Measurements from ENCODE around the gene CEBPZ.
"Not testable (repeated sequence)": the region's sequence is repeated elsewhere in the genome, so short reads cannot be mapped to it uniquely, and the experiment has no call there.

The CEBPZ gene

GRCh38 chr2:37219046-37219445 is 12.3 kb downstream of the CEBPZ start:
- no peak for DNase-seq (ENCODE audit: low read depth in 4 of 4, low spot score in 1 of 4)

- no peak for DNase-seq (ENCODE audit: low read depth in 4 of 4, low spot score in 1 of 4)
Observed at GRCh38 chr2:37215250-37215649, 16.1 kb downstream of the CEBPZ start.

- no peak for DNase-seq (ENCODE audit: low read depth in 4 of 4, low spot score in 1 of 4)
Observed at GRCh38 chr2:37211939-37212338, 19.5 kb downstream of the CEBPZ start.

GRCh38 chr2:37211212-37211611 is 20.2 kb downstream of the CEBPZ start:
- no peak for DNase-seq (ENCODE audit: low read depth in 4 of 4, low spot score in 1 of 4)

- DNase-seq (ENCODE audit: low read depth in 4 of 4, low spot score in 1 of 4): not testable (repeated sequence)
Observed at GRCh38 chr2:37206760-37207159, 24.6 kb downstream of the CEBPZ start.

GRCh38 chr2:37205689-37206341 is 25.6 kb downstream of the CEBPZ start:
- DNase-seq (ENCODE audit: low read depth in 4 of 4, low spot score in 1 of 4): no peak

GRCh38 chr2:37205071-37205661 is 26.2 kb downstream of the CEBPZ start:
- not testable (repeated sequence) for DNase-seq (ENCODE audit: low read depth in 4 of 4, low spot score in 1 of 4)

- DNase-seq (ENCODE audit: low read depth in 4 of 4, low spot score in 1 of 4): no peak
Observed at GRCh38 chr2:37203708-37204107, 27.7 kb downstream of the CEBPZ start.

GRCh38 chr2:37201766-37202165 is 29.6 kb downstream of the CEBPZ start:
- no peak for DNase-seq (ENCODE audit: low read depth in 4 of 4, low spot score in 1 of 4)

- no peak for DNase-seq (ENCODE audit: low read depth in 4 of 4, low spot score in 1 of 4)
Observed at GRCh38 chr2:37201208-37201607, 30.2 kb downstream of the CEBPZ start.

GRCh38 chr2:37198681-37199065 is 32.7 kb downstream of the CEBPZ start:
- DNase-seq (ENCODE audit: low read depth in 4 of 4, low spot score in 1 of 4): no peak

- peak; percentile 75 to 87 (median 82) for DNase-seq (ENCODE audit: low read depth in 4 of 4, low spot score in 1 of 4)
Observed at GRCh38 chr2:37196320-37197195, 34.8 kb downstream of the CEBPZ start, which contains the start of gene CEBPZOS. Gene CEBPZOS, plus strand, starts transcription at chr2:37196496. Its CDS starts 3,209 bp downstream, at chr2:37199705.

GRCh38 chr2:37195862-37196319 is 35.5 kb downstream of the CEBPZ start:
- not testable (repeated sequence) for DNase-seq (ENCODE audit: low read depth in 4 of 4, low spot score in 1 of 4)

- no peak for DNase-seq (ENCODE audit: low read depth in 4 of 4, low spot score in 1 of 4)
Observed at GRCh38 chr2:37192551-37192950, 38.8 kb downstream of the CEBPZ start.

GRCh38 chr2:37191747-37192146 is 39.6 kb downstream of the CEBPZ start:
- no peak for DNase-seq (ENCODE audit: low read depth in 4 of 4, low spot score in 1 of 4)

GRCh38 chr2:37191253-37191652 is 40.1 kb downstream of the CEBPZ start:
- DNase-seq (ENCODE audit: low read depth in 4 of 4, low spot score in 1 of 4): no peak

- no peak for DNase-seq (ENCODE audit: low read depth in 4 of 4, low spot score in 1 of 4)
Observed at GRCh38 chr2:37190290-37190689, 41.1 kb downstream of the CEBPZ start.

- no peak for DNase-seq (ENCODE audit: low read depth in 4 of 4, low spot score in 1 of 4)
Observed at GRCh38 chr2:37189452-37190153, 41.8 kb downstream of the CEBPZ start.

- DNase-seq (ENCODE audit: low read depth in 4 of 4, low spot score in 1 of 4): no peak
Observed at GRCh38 chr2:37188570-37188969, 42.8 kb downstream of the CEBPZ start, which contains the start of gene SULT6B1. Gene SULT6B1, minus strand, starts transcription at chr2:37188670. Its CDS starts 30 bp downstream, at chr2:37188640.

GRCh38 chr2:37181726-37182684 is 49.4 kb downstream of the CEBPZ start:
- no peak for DNase-seq (ENCODE audit: low read depth in 4 of 4, low spot score in 1 of 4)
